GM12865 (cell line): ENCODE measurements around the gene METTL14.

Experiments used
- DNase-seq: peaks from one replicate; pipeline ENCODE4 v3.0.0; 2010; ENCODE audit warnings: low read depth
- H3K4me3 ChIP-seq: 2 replicates; pipeline ENCODE4 v1.5.1; 2011; ENCODE audit warnings: mild to moderate bottlenecking, low read depth, low read length, control low read depth
- CTCF ChIP-seq: IDR thresholded peaks from 2 replicates; pipeline ENCODE4 v1.5.1; 2011; ENCODE audit warnings: low read length, control low read depth, low read depth, inconsistent platforms; ENCODE audit not compliant: insufficient read depth; ENCODE audit errors: missing control alignments

Gene METTL14

DNA sequence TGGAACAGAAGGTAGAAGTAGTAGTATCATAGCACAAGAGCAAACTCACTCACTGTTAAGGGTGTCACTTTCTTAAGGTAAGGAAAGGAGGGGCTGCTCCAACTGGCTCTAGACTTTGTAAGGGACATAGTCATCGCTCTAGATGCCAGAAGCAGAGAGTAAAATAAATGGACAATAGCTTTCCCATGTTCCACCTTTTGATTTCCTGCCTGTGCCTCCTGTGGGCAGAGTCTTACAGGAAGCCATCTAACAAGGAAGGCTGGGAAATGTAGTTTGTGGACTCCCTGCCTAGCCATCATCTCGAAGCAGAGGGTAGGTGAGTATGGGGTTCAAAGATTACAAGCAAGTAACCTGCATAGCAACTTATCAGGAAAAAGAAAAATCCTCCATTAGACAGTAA, 1.7 kb upstream of the METTL14 start:
- peak; percentile 9 for DNase-seq
- H3K4me3 ChIP-seq: no peak overlapping the region

GRCh38 chr4:118703118-118703517, 17.9 kb downstream of the METTL14 start:
- H3K4me3 ChIP-seq: no peak overlapping the region
- no peak for TF ChIP-seq CTCF
- DNase-seq: no peak

More for the DNA sequence above, 1.7 kb upstream of the METTL14 start:
- no peak for TF ChIP-seq CTCF

GRCh38 chr4:118711052-118711451, 25.9 kb downstream of the METTL14 start:
- no peak for DNase-seq
- H3K4me3 ChIP-seq: no peak overlapping the region
- no peak for TF ChIP-seq CTCF

DNA sequence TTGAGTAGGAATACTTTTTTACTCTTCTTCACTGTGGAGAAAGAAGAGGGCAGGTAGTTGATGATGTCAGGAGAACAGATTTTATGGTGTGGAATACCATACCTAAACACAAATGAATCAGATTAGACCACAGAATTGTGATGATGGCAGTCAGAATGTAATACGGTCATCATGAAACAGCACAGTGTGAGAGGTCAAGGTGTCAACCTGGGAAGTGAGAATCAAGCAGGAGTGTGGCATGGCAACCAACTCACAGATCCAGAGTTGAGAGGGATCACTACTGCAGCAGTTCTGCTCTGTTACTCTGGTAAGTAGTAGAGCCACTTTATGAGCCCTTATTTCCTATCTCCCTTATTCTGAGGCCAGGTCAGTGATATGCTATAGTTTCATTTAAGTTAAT, 27.7 kb downstream of the METTL14 start:
- no peak for DNase-seq
- no peak for TF ChIP-seq CTCF
- no peak overlapping the region for H3K4me3 ChIP-seq

DNA sequence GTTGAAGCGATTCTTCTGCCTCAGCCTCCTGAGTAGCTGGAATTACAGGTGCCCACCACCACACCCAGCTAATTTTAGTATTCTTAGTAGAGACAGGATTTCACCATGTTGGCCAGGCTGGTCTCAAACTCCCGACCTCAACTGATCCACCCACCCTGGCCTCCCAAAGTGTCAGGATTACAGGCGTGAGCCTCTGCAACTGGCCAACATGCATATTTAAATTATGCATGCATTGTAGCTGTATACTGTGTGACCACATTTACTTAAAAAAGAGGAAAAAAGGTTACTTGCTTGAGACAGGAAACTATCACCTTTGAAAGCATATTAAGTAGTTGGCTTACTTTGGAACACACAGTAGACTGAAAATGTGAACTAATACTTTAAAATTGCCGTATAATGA, 29.5 kb downstream of the METTL14 start:
- no peak for DNase-seq
- H3K4me3 ChIP-seq: no peak overlapping the region
- no peak for TF ChIP-seq CTCF

DNA sequence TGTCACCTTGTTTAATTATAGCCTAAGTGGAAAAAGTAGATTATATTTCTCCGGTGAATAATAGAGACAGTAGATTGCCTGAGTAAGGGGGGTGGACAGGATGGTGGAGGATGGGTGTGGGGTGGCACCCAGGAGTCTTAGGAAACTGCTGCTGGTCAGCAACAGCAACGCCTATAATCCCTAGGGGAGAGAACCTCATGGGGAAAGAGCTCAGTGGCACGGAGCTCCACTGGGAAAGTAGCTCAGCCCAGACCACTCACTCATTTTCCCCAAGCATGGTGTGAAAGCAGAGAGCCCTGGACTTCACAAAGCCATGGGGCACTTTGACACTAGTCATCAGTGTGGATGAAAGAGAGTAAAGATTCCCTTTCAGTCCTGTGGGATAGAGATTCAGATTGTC, 31.1 kb downstream of the METTL14 start:
- DNase-seq: no peak
- no peak overlapping the region for H3K4me3 ChIP-seq
- TF ChIP-seq CTCF: no peak

- DNase-seq: no peak
- TF ChIP-seq CTCF: no peak
- H3K4me3 ChIP-seq: no peak overlapping the region
These were observed 33.4 kb downstream of the METTL14 start for GRCh38 chr4:118718511-118719170.
